A549 (cell line): ENCODE data around the gene SLC1A1. TPM values are rescaled to one million over a fixed set of nuclear protein-coding genes. Genes with fewer than 3 reads are reported as not detected.
A peak's percentile ranks its signal among the peaks of the same experiment; 100 is the strongest.
"Not testable (repeated sequence)": the region's sequence is repeated elsewhere in the genome, so short reads cannot be mapped to it uniquely, and the experiment has no call there.

ENCODE experiments used
- ATAC-seq, 2 experiments: fragments of 200-7000 bp in 1 of 2; fragments of >200 bp in 1 of 2; cut with Nextera tagmentation in 1 of 2; cut with Tn5 transposase in 1 of 2; 3 replicates each; pipeline versions ENCODE4 v1.8.0 to v1.9.1; 2018 to 2020; ENCODE audit warnings: mild to moderate bottlenecking in 1 of 2, moderate library complexity in 1 of 2
- CTCF ChIA-PET: fragments of 300-600 bp; sonication (Branson Sonifier 250); formaldehyde crosslinking; extraction: SDS; loops from one replicate; lab custom pipeline; 2021; ENCODE audit warnings: antibody characterized with exemption, inconsistent platforms; lab: Yijun Ruan, JAX
- POLR2A ChIA-PET: fragments of 350-600 bp; formaldehyde crosslinking; extraction: SDS; loops from one replicate; lab custom pipeline; 2021; ENCODE audit warnings: antibody characterized with exemption, inconsistent platforms; lab: Yijun Ruan, JAX
- DNase-seq, 2 experiments: peaks; one replicate each; pipeline versions ENCODE4 v3.0.0 to v3.0.0-alpha.2; 2011 to 2016; ENCODE audit warnings: low read depth in 1 of 2, low spot score in 1 of 2
- FAIRE-seq: peaks from 2 replicates; lab custom pipeline; 2011; peaks lifted over from hg19 to GRCh38; lab: Jason Lieb, UNC
- H3K27ac ChIP-seq, 2 experiments: fragments of >200 bp; sonication (Bioruptor Twin); formaldehyde crosslinking; 3 replicates each; pipeline ENCODE4 v1.5.1; 2016 to 2017
- H3K4me1 ChIP-seq: fragments of >200 bp; sonication (Bioruptor Twin); formaldehyde crosslinking; 3 replicates; pipeline ENCODE4 v1.6.1; 2016
- H3K4me2 ChIP-seq: fragments of >200 bp; sonication (Bioruptor Twin); formaldehyde crosslinking; 3 replicates; pipeline ENCODE4 v1.6.1; 2016
- H3K4me3 ChIP-seq: fragments of >200 bp; sonication (Bioruptor Twin); formaldehyde crosslinking; 3 replicates; pipeline ENCODE4 v1.5.1; 2016
- H3K9me3 ChIP-seq: fragments of >200 bp; sonication (Bioruptor Twin); formaldehyde crosslinking; 3 replicates; pipeline ENCODE4 v1.6.1; 2016
- CBX8 ChIP-seq: fragments of 200-600 bp; sonication (generic); IDR thresholded peaks from 2 replicates; pipeline ENCODE4 v1.6.1; 2016
- EHF ChIP-seq: fragments of 250-450 bp; sonication (Bioruptor Pico); IDR thresholded peaks from 2 replicates; pipeline ENCODE4 v1.5.0; 2020; ENCODE audit warnings: mild to moderate bottlenecking
- EP300 ChIP-seq, 2 experiments: fragments of >200 bp; sonication (Bioruptor Twin); formaldehyde crosslinking; IDR thresholded peaks; 2 replicates in 1 of 2; 3 replicates in 1 of 2; pipeline ENCODE4 v1.6.1; 2016 to 2017
- HDAC2 ChIP-seq: fragments of 200-600 bp; sonication (generic); IDR thresholded peaks from 2 replicates; pipeline ENCODE4 v1.6.1; 2016
- JUNB ChIP-seq: fragments of >200 bp; sonication (Bioruptor Twin); formaldehyde crosslinking; IDR thresholded peaks from 2 replicates; pipeline ENCODE4 v1.6.1; 2016
- KDM1A ChIP-seq: fragments of 200-600 bp; sonication (generic); IDR thresholded peaks from 2 replicates; pipeline ENCODE4 v1.6.1; 2016; ENCODE audit warnings: low read depth, mild to moderate bottlenecking
- NPAS2 ChIP-seq: fragments of 250-450 bp; sonication (Bioruptor Pico); IDR thresholded peaks from 2 replicates; pipeline ENCODE4 v1.8.0; 2022; ENCODE audit warnings: mild to moderate bottlenecking, moderate library complexity, borderline replicate concordance
- POLR2AphosphoS2 ChIP-seq: conservative IDR thresholded peaks from 2 replicates; pipeline ENCODE4 v1.6.1; 2012; ENCODE audit warnings: low read length, improper control_type of control experiment, inconsistent platforms
- RAD21 ChIP-seq, 2 experiments: fragments of >200 bp in 1 of 2; sonication (Bioruptor Twin) in 1 of 2; formaldehyde crosslinking in 1 of 2; IDR thresholded peaks in 1 of 2; conservative IDR thresholded peaks in 1 of 2; 2 replicates in 1 of 2; 3 replicates in 1 of 2; pipeline ENCODE4 v1.6.1; 2012 to 2018; ENCODE audit warnings: inconsistent platforms in 1 of 2
- RARB ChIP-seq: fragments of 250-450 bp; sonication (Bioruptor Pico); IDR thresholded peaks from 2 replicates; pipeline ENCODE4 v1.8.0; 2021; ENCODE audit warnings: mild to moderate bottlenecking, moderate library complexity
- RNF2 ChIP-seq: fragments of 200-600 bp; sonication (generic); IDR thresholded peaks from 2 replicates; pipeline ENCODE4 v1.6.1; 2016; ENCODE audit warnings: low read depth, mild to moderate bottlenecking, antibody characterized with exemption, moderate library complexity, borderline replicate concordance
- SMC3 ChIP-seq: fragments of >200 bp; sonication (Bioruptor Twin); formaldehyde crosslinking; IDR thresholded peaks from 3 replicates; pipeline ENCODE4 v1.6.1; 2018; ENCODE audit warnings: inconsistent platforms
- ZC3H11A ChIP-seq: fragments of 450-650 bp; IDR thresholded peaks from 2 replicates; pipeline ENCODE4 v1.6.1; 2014; ENCODE audit warnings: antibody characterized with exemption, mild to moderate bottlenecking
- ZNF302 ChIP-seq: fragments of 250-450 bp; sonication (Bioruptor Pico); IDR thresholded peaks from 2 replicates; pipeline ENCODE4 v1.9.0; 2021; ENCODE audit warnings: inconsistent platforms, mild to moderate bottlenecking, moderate library complexity
- WGBS: methylation state at CpG from one replicate; pipeline ENCODE4 v1.1.6; 2017; ENCODE audit errors: missing lambda C conversion rate; 5-methylcytosine and 5-hydroxymethylcytosine counted together
- polyA plus RNA-seq, 4 experiments: library from polyadenylated mRNA; depleted of rRNA in 3 of 4; stranded (reverse); fragments of >200 nt; fragmentation: RNase III in 1 of 4; extraction: RNeasy Plus Mini Kit Qiagen cat#74134 plus additional on column Dnase treatment in 1 of 4; gene quantifications; 2 replicates in 3 of 4; 3 replicates in 1 of 4; pipeline ENCODE4 v1.2.3, GENCODE V29; 2011 to 2017
- TF ChIP-seq, protein P1 (sequence below): fragments of >200 bp; sonication (Bioruptor Twin); formaldehyde crosslinking; IDR thresholded peaks from 3 replicates; pipeline ENCODE4 v1.5.1; 2016
- TF ChIP-seq, protein P2 (sequence below): fragments of 450-650 bp; IDR thresholded peaks from 2 replicates; pipeline ENCODE4 v1.6.1; 2014; ENCODE audit warnings: antibody characterized with exemption
- TF ChIP-seq, protein P3 (sequence below): fragments of 200-600 bp; sonication (generic); IDR thresholded peaks from 2 replicates; pipeline ENCODE4 v1.6.1; 2016; ENCODE audit warnings: antibody characterized with exemption, mild to moderate bottlenecking, moderate library complexity

Gene SLC1A1
- polyA plus RNA-seq, 2 of the 4 experiments (the other 2 are of a cell fraction), result 0.66 to 1.3 TPM

DNA sequence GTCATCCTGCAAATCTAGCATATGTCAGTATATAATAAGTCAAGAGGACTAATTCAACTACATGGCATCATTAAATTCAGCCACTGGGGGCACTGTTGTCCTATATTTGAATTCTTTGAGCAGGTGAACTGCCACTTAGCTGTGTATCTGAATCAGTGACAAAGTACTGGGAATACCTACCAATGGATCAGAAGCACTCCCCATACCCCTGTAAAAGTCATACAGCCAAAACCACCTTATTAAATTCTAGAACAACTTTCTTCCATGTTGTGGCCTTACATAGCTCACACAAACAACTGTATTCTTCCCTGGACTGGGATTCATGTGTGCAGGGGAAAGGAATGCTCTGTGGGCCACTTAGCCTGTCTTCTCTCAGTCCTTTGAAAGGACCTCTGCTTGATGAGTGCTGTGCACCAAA is 114.4 kb downstream of the SLC1A1 start:
- ChIA-PET CTCF (interaction anchor here (0.6 to 2.7 kb wide), 24 partner anchors 9 to 382 kb away, joined by 3 to 11 read pairs (median 4); partner anchors contain the start of gene AK3), POLR2A (interaction anchor here (0.6 to 0.7 kb wide), 2 partner anchors 75 to 136 kb away, joined by 3 read pairs; partner anchors contain the start of genes AK3 and CDC37L1)
- Histone ChIP-seq H3K4me1 (no peaks in the 10 kb centered on the region), H3K4me3 (no peak overlapping the region), H3K9me3 (no peaks in the 10 kb centered on the region), H3K27ac (no peak overlapping the region), H3K4me2 (no peak overlapping the region)
- no peak for FAIRE-seq
- ATAC-seq, result peak; percentile 96 to 98
- DNase-seq, result peak; percentile 68 to 75
- TF ChIP-seq SMC3, result peak; percentile 52
- TF ChIP-seq CBX8, result no peak
- TF ChIP-seq, protein P1, sequence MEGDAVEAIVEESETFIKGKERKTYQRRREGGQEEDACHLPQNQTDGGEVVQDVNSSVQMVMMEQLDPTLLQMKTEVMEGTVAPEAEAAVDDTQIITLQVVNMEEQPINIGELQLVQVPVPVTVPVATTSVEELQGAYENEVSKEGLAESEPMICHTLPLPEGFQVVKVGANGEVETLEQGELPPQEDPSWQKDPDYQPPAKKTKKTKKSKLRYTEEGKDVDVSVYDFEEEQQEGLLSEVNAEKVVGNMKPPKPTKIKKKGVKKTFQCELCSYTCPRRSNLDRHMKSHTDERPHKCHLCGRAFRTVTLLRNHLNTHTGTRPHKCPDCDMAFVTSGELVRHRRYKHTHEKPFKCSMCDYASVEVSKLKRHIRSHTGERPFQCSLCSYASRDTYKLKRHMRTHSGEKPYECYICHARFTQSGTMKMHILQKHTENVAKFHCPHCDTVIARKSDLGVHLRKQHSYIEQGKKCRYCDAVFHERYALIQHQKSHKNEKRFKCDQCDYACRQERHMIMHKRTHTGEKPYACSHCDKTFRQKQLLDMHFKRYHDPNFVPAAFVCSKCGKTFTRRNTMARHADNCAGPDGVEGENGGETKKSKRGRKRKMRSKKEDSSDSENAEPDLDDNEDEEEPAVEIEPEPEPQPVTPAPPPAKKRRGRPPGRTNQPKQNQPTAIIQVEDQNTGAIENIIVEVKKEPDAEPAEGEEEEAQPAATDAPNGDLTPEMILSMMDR, result peak; percentile 77
- peak; percentile 71 to 75 for TF ChIP-seq RAD21 (conservative IDR thresholded peaks at IDR 0.05 in 1 of 2, IDR thresholded peaks at IDR 0.05 in 1 of 2)

DNA sequence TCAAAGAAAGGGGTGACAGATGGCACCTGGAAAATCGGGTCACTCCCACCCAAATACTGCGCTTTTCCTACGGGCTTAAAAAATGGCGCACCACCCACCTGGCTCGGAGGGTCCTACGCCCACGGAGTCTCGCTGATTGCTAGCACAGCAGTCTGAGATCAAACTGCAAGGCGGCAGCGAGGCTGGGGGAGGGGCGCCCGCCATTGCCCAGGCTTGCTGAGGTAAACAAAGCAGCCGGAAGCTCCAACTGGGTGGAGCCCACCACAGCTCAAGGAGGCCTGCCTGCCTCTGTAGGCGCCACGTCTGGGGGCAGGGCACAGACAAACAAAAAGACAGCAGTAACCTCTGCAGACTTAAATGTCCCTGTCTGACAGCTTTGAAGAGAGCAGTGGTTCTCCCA is 115.8 kb downstream of the SLC1A1 start:
- POLR2A ChIA-PET, H3K4me2 ChIP-seq, H3K4me3 ChIP-seq, H3K9me3 ChIP-seq, H3K27ac ChIP-seq, DNase-seq, ATAC-seq, FAIRE-seq, H3K4me1 ChIP-seq: not testable (repeated sequence)
- CTCF ChIA-PET, result interaction anchor here (1.6 kb wide), 1 partner anchor 9 kb away, joined by 6 read pairs; no protein-coding TSS in a partner anchor
- 83% methylated on average over 11 of the region's 15 CpGs for WGBS

DNA sequence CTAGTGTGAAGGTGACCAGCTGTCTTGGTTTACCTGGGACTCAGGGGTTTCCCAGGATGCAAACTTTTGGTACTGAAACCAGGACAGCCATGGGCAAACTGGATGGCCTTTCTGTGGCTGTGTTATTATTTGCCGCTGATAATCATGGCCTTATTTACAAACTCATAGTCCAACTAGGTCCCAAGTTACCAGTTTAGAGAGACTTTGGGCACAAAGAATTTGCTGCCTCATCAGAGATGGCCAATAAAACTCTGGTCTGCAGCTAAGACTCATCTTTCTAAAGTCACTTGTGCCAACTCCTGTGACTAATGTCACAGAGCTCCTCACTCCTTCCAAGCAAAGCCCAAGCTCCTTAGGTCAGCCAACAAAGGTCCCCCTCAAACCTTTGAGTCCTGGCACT is 124.4 kb downstream of the SLC1A1 start:
- CTCF ChIA-PET, result interaction anchor here (0.6 to 2.0 kb wide), 3 partner anchors 9 to 55 kb away, joined by 3 to 6 read pairs (median 5); no protein-coding TSS in a partner anchor
- no peak for DNase-seq
- Histone ChIP-seq H3K4me3 (no peak overlapping the region), H3K27ac (no peak overlapping the region), H3K9me3 (no peaks in the 10 kb centered on the region), H3K4me2 (no peak overlapping the region), H3K4me1 (no peaks in the 10 kb centered on the region)
- POLR2A ChIA-PET, result no interaction called here
- FAIRE-seq, result no peak
- TF ChIP-seq, protein P1, result no peak
- no peak for TF ChIP-seq EP300 (IDR thresholded peaks at IDR 0.05)
- no peak for TF ChIP-seq POLR2AphosphoS2
- TF ChIP-seq, protein P2, sequence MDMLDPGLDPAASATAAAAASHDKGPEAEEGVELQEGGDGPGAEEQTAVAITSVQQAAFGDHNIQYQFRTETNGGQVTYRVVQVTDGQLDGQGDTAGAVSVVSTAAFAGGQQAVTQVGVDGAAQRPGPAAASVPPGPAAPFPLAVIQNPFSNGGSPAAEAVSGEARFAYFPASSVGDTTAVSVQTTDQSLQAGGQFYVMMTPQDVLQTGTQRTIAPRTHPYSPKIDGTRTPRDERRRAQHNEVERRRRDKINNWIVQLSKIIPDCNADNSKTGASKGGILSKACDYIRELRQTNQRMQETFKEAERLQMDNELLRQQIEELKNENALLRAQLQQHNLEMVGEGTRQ, result no peak
- TF ChIP-seq EHF, result no peak
- no peak for TF ChIP-seq RNF2
- TF ChIP-seq ZNF302 (CRISPR knock-in tag), result no peak
- TF ChIP-seq RARB (CRISPR knock-in tag), result no peak
- TF ChIP-seq JUNB, result no peak
- no peak for TF ChIP-seq ZC3H11A
- no peak for ATAC-seq
- WGBS, result 80% methylated on average over 1 of the region's 1 CpG

DNA sequence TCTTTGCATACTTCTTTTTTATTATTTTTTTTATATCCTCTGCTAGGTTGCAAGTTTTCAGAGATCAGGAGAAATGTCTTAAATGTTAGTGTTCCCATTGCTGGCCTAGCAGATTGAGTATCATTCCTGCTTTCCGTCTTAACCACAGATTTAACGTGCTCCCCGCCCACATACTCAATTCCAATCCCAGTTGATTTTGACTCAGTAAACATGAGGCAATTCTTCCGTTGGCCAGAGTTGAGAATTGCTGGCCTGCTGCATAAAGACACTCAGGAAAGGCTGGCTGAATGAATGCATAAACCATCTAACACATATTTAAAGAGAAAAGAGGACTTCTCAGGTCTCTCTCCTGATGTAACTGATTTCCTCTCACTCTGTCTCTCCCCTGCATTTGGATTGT is 125.0 kb downstream of the SLC1A1 start:
- Histone ChIP-seq H3K4me3 (no peak overlapping the region), H3K27ac (no peak overlapping the region), H3K4me2 (no peak overlapping the region), H3K4me1 (no peaks in the 10 kb centered on the region), H3K9me3 (no peaks in the 10 kb centered on the region)
- ATAC-seq, result no peak
- POLR2A ChIA-PET, result no interaction called here
- DNase-seq, result no peak
- whole genome bisulfite sequencing, result 69% methylated on average over 4 of the region's 4 CpGs
- CTCF ChIA-PET, result interaction anchor here (0.6 to 2.0 kb wide), 3 partner anchors 10 to 54 kb away, joined by 3 to 6 read pairs (median 5); no protein-coding TSS in a partner anchor
- TF ChIP-seq KDM1A (no peak), HDAC2 (no peak), ZNF302 (CRISPR knock-in tag) (no peak), NPAS2 (CRISPR knock-in tag) (no peak)
- TF ChIP-seq, protein P3, sequence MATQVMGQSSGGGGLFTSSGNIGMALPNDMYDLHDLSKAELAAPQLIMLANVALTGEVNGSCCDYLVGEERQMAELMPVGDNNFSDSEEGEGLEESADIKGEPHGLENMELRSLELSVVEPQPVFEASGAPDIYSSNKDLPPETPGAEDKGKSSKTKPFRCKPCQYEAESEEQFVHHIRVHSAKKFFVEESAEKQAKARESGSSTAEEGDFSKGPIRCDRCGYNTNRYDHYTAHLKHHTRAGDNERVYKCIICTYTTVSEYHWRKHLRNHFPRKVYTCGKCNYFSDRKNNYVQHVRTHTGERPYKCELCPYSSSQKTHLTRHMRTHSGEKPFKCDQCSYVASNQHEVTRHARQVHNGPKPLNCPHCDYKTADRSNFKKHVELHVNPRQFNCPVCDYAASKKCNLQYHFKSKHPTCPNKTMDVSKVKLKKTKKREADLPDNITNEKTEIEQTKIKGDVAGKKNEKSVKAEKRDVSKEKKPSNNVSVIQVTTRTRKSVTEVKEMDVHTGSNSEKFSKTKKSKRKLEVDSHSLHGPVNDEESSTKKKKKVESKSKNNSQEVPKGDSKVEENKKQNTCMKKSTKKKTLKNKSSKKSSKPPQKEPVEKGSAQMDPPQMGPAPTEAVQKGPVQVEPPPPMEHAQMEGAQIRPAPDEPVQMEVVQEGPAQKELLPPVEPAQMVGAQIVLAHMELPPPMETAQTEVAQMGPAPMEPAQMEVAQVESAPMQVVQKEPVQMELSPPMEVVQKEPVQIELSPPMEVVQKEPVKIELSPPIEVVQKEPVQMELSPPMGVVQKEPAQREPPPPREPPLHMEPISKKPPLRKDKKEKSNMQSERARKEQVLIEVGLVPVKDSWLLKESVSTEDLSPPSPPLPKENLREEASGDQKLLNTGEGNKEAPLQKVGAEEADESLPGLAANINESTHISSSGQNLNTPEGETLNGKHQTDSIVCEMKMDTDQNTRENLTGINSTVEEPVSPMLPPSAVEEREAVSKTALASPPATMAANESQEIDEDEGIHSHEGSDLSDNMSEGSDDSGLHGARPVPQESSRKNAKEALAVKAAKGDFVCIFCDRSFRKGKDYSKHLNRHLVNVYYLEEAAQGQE, result no peak
- no peak for FAIRE-seq
